T-helper 1 cell (primary cell): Measurements from ENCODE around the gene SPOCK2.
"Not testable (repeated sequence)": the region's sequence is repeated elsewhere in the genome, so short reads cannot be mapped to it uniquely, and the experiment has no call there.

Experiments
- DNase-seq, 5 donors: peaks; one replicate each; pipeline ENCODE4 v3.0.0-alpha.2; 2012 to 2020
- total RNA-seq, 4 donors: gene quantifications; one replicate each; lab custom pipeline; 2026; lab: John Stamatoyannopoulos, UW

The SPOCK2 gene
- 1,095 to 1,503 (median 1,153) reads per million in 4 donors for total RNA-seq

DNA sequence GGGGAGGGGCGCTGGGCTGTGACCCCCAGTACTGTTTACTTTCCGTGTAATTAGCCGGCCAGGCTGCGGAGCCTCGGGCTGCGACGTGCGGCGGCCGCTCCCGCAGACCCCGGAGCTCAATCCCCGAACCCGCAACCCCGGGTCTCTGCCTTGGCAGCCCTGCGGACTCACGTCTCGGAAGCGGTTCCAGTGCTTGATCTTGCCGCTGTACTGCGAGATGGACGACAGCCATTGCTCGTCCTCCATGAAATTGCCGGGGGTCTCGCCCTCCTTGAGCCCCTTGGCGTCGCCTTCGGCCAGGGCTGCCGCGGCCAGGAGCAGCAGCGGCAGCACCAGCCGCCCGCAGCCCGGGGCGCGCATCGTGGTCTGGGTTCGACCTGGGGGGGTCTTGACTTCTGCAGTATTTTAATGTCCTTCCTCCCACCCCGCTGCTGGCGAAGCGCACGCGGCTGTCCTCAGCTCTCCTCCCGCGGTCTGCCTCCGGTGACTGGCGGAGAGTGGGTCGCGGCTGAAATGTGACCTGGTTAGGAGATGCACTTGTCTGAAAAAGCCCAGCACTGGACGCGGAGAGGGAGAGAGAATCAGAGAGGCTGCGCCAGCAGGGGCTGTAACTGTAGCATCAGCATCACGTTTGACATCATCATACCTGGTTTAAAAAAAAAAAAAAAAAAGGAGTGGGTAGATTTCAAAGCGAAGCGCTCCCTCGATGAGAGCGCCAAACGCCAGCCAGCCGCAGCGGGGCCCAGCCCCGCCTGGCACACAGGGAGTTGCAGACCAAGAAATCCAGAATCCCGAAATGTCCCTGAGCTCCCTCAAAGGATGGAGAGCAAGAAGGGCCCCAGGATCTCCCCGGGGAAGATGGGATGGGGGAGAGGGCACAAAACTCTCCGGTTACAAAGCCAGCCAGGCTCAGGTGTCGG lies at the start of gene SPOCK2:
Gene SPOCK2, minus strand, starts transcription at position 583 of the 920 bp plus-strand sequence. Its CDS starts 223 bp downstream, at position 360.
- DNase-seq = peak; percentile 61 to 84 (median 74)

- no peak for DNase-seq
Measured at GRCh38 chr10:72137583-72137982, 49.2 kb upstream of the SPOCK2 start.

DNA sequence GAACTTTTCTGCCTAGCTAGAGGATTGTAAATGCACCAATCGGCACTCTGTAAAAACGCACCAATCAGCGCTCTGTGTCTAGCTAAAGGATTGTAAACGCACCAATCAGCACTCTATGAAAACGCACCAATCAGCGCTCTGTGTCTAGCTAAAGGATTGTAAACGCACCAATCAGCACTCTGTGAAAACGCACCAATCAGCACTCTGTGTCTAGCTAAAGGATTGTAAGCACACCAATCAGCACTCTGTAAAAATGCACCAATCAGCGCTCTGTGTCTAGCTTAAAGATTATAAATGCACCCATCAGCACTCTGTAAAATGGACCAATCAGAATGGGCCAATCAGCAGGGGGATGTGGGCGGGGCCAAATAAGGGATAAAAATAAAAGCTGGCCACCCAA lies 47.9 kb upstream of the SPOCK2 start:
- not testable (repeated sequence) for DNase-seq

- no peak for DNase-seq
Measured at GRCh38 chr10:72134785-72135767, 46.7 kb upstream of the SPOCK2 start.

DNA sequence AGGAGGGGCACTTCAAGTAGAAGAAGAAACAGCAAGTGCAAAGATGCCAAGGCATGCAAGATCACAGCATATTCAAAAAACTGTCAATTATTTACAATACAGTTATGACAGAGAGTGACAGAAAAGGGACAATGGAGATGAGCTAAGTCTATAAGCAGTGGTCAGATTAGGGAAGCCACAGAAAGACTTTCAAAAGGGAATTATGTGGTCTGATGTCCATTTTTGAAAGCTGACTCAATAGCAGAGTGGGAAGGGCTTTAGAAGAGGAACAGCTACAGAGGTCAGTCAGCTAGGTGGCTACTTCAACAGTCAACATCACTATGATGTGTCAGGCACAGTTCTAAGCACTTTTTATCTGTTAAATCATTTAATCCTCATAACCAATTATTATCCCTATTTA lies 45.2 kb upstream of the SPOCK2 start:
- no peak for DNase-seq

GRCh38 chr10:72132854-72133253 lies 44.5 kb upstream of the SPOCK2 start:
- DNase-seq = no peak

DNA sequence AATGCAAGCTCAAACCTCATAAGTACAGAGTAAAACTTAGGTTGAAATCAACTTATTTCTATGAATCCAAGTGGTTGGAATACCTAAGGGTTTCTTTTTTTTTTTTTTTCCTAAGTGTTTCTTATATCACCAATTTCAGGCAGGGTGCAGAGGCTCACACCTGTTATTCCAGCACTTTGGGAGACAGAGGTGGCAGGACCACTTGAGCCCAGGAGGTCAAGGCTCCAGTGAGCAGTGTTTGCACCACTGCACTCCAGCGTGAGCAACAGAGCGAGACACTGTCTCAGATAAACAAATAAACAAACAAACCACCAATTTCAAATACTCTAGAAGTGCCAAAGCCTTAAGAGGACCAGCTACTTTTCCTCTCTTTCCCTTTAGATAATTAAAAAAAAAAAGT lies 39.2 kb upstream of the SPOCK2 start:
- DNase-seq = no peak

GRCh38 chr10:72126872-72127232 lies 38.5 kb upstream of the SPOCK2 start:
- DNase-seq = no peak

DNA sequence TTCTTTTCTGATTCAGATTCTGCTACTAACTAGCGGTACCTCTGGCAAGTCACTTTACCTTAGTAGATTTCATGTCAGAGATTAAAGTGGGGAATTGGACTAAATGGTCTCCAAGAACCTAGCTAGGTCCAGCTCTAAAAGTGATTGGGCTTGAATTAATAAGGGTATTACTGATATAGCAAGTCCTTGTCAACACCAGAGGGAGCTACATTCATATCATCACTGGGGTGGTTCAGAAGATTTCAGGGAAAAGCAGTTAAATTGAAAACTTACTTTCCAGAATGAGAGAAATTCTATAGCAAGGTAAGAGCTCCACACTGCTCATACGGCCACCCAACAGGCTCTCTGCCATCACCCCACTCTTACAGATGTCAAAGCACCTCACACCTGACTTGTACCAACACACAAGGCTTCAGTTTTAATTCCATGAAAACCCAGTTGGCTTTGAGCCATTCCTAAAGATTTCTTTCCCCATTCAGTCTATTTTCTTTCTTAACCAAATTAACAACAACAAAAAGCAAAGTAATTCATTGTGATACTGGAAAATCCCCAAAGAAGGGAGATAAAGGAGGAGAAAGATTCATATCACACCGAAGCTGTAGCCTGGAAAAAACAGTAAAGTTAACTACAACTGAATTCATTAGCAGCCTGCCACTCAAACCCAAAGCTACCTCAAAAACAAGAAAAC lies 38.0 kb upstream of the SPOCK2 start:
- peak in 1 of 5 donors; percentile 27 for DNase-seq

DNA sequence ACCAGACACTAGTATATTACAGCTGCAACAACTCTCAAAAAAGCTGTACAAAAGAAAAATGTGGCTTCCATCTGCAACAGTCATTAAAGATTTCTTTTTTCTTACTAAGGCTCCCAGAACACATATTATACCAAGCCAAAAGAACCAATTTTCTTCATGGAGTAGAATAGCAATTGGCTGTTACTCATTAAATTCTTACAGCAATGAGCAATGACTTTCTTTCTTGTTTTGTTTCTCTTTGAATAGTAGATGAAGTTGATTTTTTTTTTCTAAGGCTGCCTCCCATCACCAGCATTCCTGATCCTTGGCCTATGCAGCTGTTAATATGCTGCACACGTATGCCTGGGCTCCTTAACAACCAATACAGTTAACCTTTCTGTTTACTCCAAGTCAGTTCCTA lies 36.6 kb upstream of the SPOCK2 start:
- DNase-seq = no peak

DNA sequence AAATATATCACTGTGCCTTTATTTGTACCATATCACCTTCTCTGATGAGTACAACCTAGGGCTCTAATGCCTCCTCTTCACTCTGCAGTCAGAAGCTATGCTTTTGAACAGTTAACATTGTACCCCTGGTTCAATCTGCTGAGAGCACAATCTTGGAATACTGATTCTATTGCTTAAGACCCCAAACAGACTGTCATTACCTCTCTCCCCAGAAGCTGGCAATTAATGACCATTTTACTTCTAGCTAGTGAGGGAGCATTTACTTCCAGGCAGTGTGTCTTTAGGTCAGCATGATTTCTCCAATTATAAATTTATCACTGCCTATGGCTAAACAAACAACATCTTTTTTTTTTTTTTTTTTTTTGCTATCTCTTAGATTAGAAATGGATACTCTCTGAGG lies 36.0 kb upstream of the SPOCK2 start:
- DNase-seq = no peak

GRCh38 chr10:72123616-72124015 lies 35.3 kb upstream of the SPOCK2 start:
- DNase-seq = no peak

DNA sequence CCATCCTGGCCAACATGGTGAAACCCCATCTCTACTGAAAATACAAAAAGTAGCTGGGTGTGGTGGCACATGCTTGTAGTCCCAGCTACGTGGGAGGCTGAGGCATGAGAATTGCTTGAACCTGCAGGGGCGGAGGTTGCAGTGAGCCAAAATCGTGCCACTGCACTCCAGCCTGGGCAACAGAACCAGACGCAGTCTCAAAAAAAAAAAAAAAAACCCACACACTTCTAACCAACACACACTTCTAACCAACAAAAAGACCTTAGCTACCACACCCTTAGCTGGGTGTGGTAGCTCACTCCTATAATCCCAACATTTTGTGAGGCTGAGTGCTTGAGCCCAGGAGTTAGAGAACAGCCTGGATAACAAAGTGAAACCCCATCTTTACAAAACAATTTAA lies 33.9 kb upstream of the SPOCK2 start:
- DNase-seq = no peak

GRCh38 chr10:72121389-72121788 lies 33.0 kb upstream of the SPOCK2 start:
- DNase-seq = no peak

GRCh38 chr10:72116372-72116771 lies 28.0 kb upstream of the SPOCK2 start:
- DNase-seq = no peak

GRCh38 chr10:72114706-72115450 lies 26.5 kb upstream of the SPOCK2 start:
- no peak for DNase-seq

- DNase-seq = no peak
Measured at GRCh38 chr10:72110673-72111401, 22.5 kb upstream of the SPOCK2 start.

- peak in 1 of 5 donors; percentile 28 for DNase-seq
Measured at GRCh38 chr10:72109636-72110157, 21.3 kb upstream of the SPOCK2 start.

DNA sequence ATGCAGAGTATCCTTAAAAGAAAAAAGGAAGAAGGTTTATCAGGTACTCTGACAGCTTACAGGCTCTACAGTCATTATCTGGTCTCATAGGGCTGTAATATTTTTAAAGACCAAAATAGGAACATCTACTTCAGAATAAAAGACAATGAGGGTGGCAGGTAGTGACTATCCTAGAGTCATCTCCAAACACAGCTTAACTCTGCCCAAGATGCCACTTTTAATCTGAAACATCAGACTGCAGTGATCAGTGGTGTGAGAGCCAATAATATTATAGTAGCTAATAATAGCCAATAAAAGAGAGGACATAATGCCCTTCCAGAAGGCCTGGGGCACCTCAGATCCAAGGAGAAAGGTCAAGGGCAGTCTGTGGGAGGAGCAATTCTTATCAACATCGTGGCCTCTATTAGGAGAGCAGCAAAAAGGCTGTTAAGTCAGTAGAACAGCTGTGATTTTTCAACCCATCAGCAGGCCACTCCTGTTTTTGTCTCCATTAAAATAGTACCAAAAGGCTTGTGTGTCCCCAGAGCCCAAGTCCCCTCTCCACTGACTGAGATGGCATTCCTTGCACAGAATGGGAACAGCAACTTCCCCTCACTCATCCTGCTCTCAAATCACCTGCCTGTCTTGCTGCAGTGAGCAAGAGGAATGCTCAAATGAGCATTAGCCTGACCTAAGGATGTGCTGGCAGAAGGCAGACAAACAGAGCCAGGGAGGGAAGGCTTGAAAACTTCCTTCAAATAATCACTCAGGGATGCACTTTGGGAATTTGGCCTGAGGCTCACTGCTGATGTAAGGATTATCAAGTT lies 20.7 kb upstream of the SPOCK2 start:
- no peak for DNase-seq

GRCh38 chr10:72108004-72108370 lies 19.6 kb upstream of the SPOCK2 start:
- DNase-seq = not testable (repeated sequence)
